ENCODE measurements around the gene DOCK1. TPM values are rescaled to one million over a fixed set of nuclear protein-coding genes. Genes with fewer than 3 reads are reported as not detected.

DOCK1 gene
- total and polyA plus RNA-seq, 2 donors (not counting 1 experiment from before 2014, with no cell fraction given): 20.5 to 91.0 TPM

GRCh38 chr10:126939706-126940105, 34.5 kb downstream of the DOCK1 start:
- Histone ChIP-seq H4K20me1 (ENCODE audit: control insufficient read depth, extremely low read depth, insufficient read depth, low read length) (peaks cover 1% of the 10 kb centered on the region), H3K4me3 (replicated peaks in 1 of 4; ENCODE audit: control extremely low read depth in 1 of 4, insufficient read depth in 1 of 4, low read depth in 3 of 4, low read length in 4 of 4) (no peak overlapping the region), H3K27ac (ENCODE audit: insufficient read depth, low read length) (no peak overlapping the region), H2AFZ (ENCODE audit: low read length) (no peak overlapping the region), H3K79me2 (ENCODE audit: control insufficient read depth, insufficient read depth, low read length) (peaks cover 50% of the 10 kb centered on the region), H3K9me3 (ENCODE audit: control insufficient read depth, insufficient read depth, low read depth, low read length) (no peaks in the 10 kb centered on the region), H3K36me3 (ENCODE audit: control insufficient read depth, insufficient read depth, low read length) (no peaks in the 10 kb centered on the region), H3K4me1 (ENCODE audit: control insufficient read depth, extremely low read depth, insufficient read depth, low read length) (peaks cover 3% of the 10 kb centered on the region), H3K9ac (ENCODE audit: insufficient read depth, low read length) (no peak overlapping the region), H3K4me2 (ENCODE audit: extremely low read depth, insufficient read depth, low read length) (no peak overlapping the region), H3K27me3 (ENCODE audit: control insufficient read depth, insufficient read depth, low read length) (no peaks in the 10 kb centered on the region)
- TF ChIP-seq CTCF (conservative IDR thresholded peaks at IDR 0.05 in 1 of 2, IDR thresholded peaks at IDR 0.05 in 1 of 2; ENCODE audit: low read depth in 1 of 2, low read length in 2 of 2): no peak
- no peak for DNase-seq (ENCODE audit: low read depth in 2 of 2)

- no peaks in the 10 kb centered on the region for H3K9me3 ChIP-seq (ENCODE audit: control insufficient read depth, insufficient read depth, low read depth, low read length)
- H3K79me2 ChIP-seq (ENCODE audit: control insufficient read depth, insufficient read depth, low read length): peaks cover 51% of the 10 kb centered on the region
- H3K27me3 ChIP-seq (ENCODE audit: control insufficient read depth, insufficient read depth, low read length): no peaks in the 10 kb centered on the region
- peaks cover 1% of the 10 kb centered on the region for H4K20me1 ChIP-seq (ENCODE audit: control insufficient read depth, extremely low read depth, insufficient read depth, low read length)
- H3K4me1 ChIP-seq (ENCODE audit: control insufficient read depth, extremely low read depth, insufficient read depth, low read length): no peaks in the 10 kb centered on the region
- no peak for TF ChIP-seq CTCF (conservative IDR thresholded peaks at IDR 0.05 in 1 of 2, IDR thresholded peaks at IDR 0.05 in 1 of 2; ENCODE audit: low read depth in 1 of 2, low read length in 2 of 2)
- no peak for TF ChIP-seq EZH2 (IDR thresholded peaks at IDR 0.05; ENCODE audit: low read length, missing control alignments)
- H3K4me2 ChIP-seq (ENCODE audit: extremely low read depth, insufficient read depth, low read length): no peak overlapping the region
- no peak for DNase-seq (ENCODE audit: low read depth in 2 of 2)
- H3K36me3 ChIP-seq (ENCODE audit: control insufficient read depth, insufficient read depth, low read length): no peaks in the 10 kb centered on the region
- H3K9ac ChIP-seq (ENCODE audit: insufficient read depth, low read length): no peak overlapping the region
- no peak overlapping the region for H2AFZ ChIP-seq (ENCODE audit: low read length)
- no peak overlapping the region for H3K27ac ChIP-seq (ENCODE audit: insufficient read depth, low read length)
- H3K4me3 ChIP-seq (replicated peaks in 1 of 4; ENCODE audit: control extremely low read depth in 1 of 4, insufficient read depth in 1 of 4, low read depth in 3 of 4, low read length in 4 of 4): no peak overlapping the region
These were observed 35.6 kb downstream of the DOCK1 start for GRCh38 chr10:126940670-126941310.

GRCh38 chr10:126944191-126944590, 39.0 kb downstream of the DOCK1 start:
- Histone ChIP-seq H3K27me3 (ENCODE audit: control insufficient read depth, insufficient read depth, low read length) (no peaks in the 10 kb centered on the region), H3K9me3 (ENCODE audit: control insufficient read depth, insufficient read depth, low read depth, low read length) (peaks cover 2% of the 10 kb centered on the region), H2AFZ (ENCODE audit: low read length) (no peak overlapping the region), H3K4me2 (ENCODE audit: extremely low read depth, insufficient read depth, low read length) (no peak overlapping the region), H4K20me1 (ENCODE audit: control insufficient read depth, extremely low read depth, insufficient read depth, low read length) (no peaks in the 10 kb centered on the region), H3K4me3 (replicated peaks in 1 of 4; ENCODE audit: control extremely low read depth in 1 of 4, insufficient read depth in 1 of 4, low read depth in 3 of 4, low read length in 4 of 4) (no peak overlapping the region), H3K4me1 (ENCODE audit: control insufficient read depth, extremely low read depth, insufficient read depth, low read length) (no peaks in the 10 kb centered on the region), H3K79me2 (ENCODE audit: control insufficient read depth, insufficient read depth, low read length) (peaks cover 58% of the 10 kb centered on the region), H3K27ac (ENCODE audit: insufficient read depth, low read length) (no peak overlapping the region), H3K36me3 (ENCODE audit: control insufficient read depth, insufficient read depth, low read length) (no peaks in the 10 kb centered on the region), H3K9ac (ENCODE audit: insufficient read depth, low read length) (no peak overlapping the region)
- TF ChIP-seq CTCF (conservative IDR thresholded peaks at IDR 0.05 in 1 of 2, IDR thresholded peaks at IDR 0.05 in 1 of 2; ENCODE audit: low read depth in 1 of 2, low read length in 2 of 2): no peak
- no peak for TF ChIP-seq EZH2 (IDR thresholded peaks at IDR 0.05; ENCODE audit: low read length, missing control alignments)
- DNase-seq (ENCODE audit: low read depth in 2 of 2): no peak

Data from fibroblast of lung (primary cell).